ENCODE results near the gene EDN2.

EDN2 gene

GRCh38 chr1:41483001-41483850, 1.3 kb downstream of the EDN2 start:
- no peak for DNase-seq (ENCODE audit: low read depth in 2 of 2)

- no peak for DNase-seq (ENCODE audit: low read depth in 2 of 2)
Measured at GRCh38 chr1:41482001-41482765, 2.3 kb downstream of the EDN2 start.

GRCh38 chr1:41481109-41481775, 3.2 kb downstream of the EDN2 start:
- DNase-seq (ENCODE audit: low read depth in 2 of 2), result no peak

- DNase-seq (ENCODE audit: low read depth in 2 of 2), result no peak
Measured at GRCh38 chr1:41480204-41481108, 4.0 kb downstream of the EDN2 start.

- no peak for DNase-seq (ENCODE audit: low read depth in 2 of 2)
Measured at GRCh38 chr1:41479808-41480160, 4.7 kb downstream of the EDN2 start.

GRCh38 chr1:41479000-41479807, 5.3 kb downstream of the EDN2 start:
- DNase-seq (ENCODE audit: low read depth in 2 of 2), result no peak

- no peak for DNase-seq (ENCODE audit: low read depth in 2 of 2)
Measured at GRCh38 chr1:41478118-41478748, 6.2 kb downstream of the EDN2 start.

GRCh38 chr1:41476807-41477361, 7.6 kb downstream of the EDN2 start:
- no peak for DNase-seq (ENCODE audit: low read depth in 2 of 2)

- no peak for DNase-seq (ENCODE audit: low read depth in 2 of 2)
Measured at GRCh38 chr1:41475859-41476567, 8.5 kb downstream of the EDN2 start.

GRCh38 chr1:41475346-41475745, 9.1 kb downstream of the EDN2 start:
- no peak for DNase-seq (ENCODE audit: low read depth in 2 of 2)

- DNase-seq (ENCODE audit: low read depth in 2 of 2), result no peak
Measured at GRCh38 chr1:41474490-41475271, 9.8 kb downstream of the EDN2 start.

- DNase-seq (ENCODE audit: low read depth in 2 of 2), result no peak
Measured at GRCh38 chr1:41473738-41474362, 10.6 kb downstream of the EDN2 start.

GRCh38 chr1:41471658-41472057, 12.8 kb downstream of the EDN2 start:
- no peak for DNase-seq (ENCODE audit: low read depth in 2 of 2)

- no peak for DNase-seq (ENCODE audit: low read depth in 2 of 2)
Measured at GRCh38 chr1:41469706-41470105, 14.8 kb downstream of the EDN2 start.

GRCh38 chr1:41468122-41468762, 16.2 kb downstream of the EDN2 start:
- no peak for DNase-seq (ENCODE audit: low read depth in 2 of 2)

GRCh38 chr1:41467673-41468072, 16.8 kb downstream of the EDN2 start:
- DNase-seq (ENCODE audit: low read depth in 2 of 2), result no peak

GRCh38 chr1:41466146-41466545, 18.3 kb downstream of the EDN2 start:
- DNase-seq (ENCODE audit: low read depth in 2 of 2), result no peak

Data from activated CD4-positive, alpha-beta T cell treated with anti-CD3 and anti-CD28 coated beads for 24 hours (primary cell).